ENCODE results near the gene KCMF1.

GRCh38 chr2:84962917-84963316 lies 8.0 kb upstream of the KCMF1 start:
- TF ChIP-seq, protein P1, sequence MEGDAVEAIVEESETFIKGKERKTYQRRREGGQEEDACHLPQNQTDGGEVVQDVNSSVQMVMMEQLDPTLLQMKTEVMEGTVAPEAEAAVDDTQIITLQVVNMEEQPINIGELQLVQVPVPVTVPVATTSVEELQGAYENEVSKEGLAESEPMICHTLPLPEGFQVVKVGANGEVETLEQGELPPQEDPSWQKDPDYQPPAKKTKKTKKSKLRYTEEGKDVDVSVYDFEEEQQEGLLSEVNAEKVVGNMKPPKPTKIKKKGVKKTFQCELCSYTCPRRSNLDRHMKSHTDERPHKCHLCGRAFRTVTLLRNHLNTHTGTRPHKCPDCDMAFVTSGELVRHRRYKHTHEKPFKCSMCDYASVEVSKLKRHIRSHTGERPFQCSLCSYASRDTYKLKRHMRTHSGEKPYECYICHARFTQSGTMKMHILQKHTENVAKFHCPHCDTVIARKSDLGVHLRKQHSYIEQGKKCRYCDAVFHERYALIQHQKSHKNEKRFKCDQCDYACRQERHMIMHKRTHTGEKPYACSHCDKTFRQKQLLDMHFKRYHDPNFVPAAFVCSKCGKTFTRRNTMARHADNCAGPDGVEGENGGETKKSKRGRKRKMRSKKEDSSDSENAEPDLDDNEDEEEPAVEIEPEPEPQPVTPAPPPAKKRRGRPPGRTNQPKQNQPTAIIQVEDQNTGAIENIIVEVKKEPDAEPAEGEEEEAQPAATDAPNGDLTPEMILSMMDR (IDR thresholded peaks at IDR 0.05) = no peak
- TF ChIP-seq POLR2A (IDR thresholded peaks at IDR 0.05) = no peak
- TF ChIP-seq POLR2AphosphoS5 (IDR thresholded peaks at IDR 0.05; ENCODE audit: insufficient read depth in 1 of 2, low read depth in 1 of 2) = no peak
